IPS-18c (cell line): ENCODE results near the gene FBXW10B.
"Not testable (repeated sequence)": the region's sequence is repeated elsewhere in the genome, so short reads cannot be mapped to it uniquely, and the experiment has no call there.

Experiments
- H3K4me3 ChIP-seq: 2 replicates; pipeline ENCODE4 v1.7.0; 2013; ENCODE audit warnings: low read depth, mild to moderate bottlenecking, low read length, moderate library complexity; ENCODE audit not compliant: insufficient read depth
- H3K9me3 ChIP-seq: one replicate; pipeline ENCODE4 v1.6.1; 2013; ENCODE audit warnings: mild to moderate bottlenecking, low read length, moderate library complexity; ENCODE audit not compliant: control insufficient read depth, insufficient read depth

The FBXW10B gene

DNA sequence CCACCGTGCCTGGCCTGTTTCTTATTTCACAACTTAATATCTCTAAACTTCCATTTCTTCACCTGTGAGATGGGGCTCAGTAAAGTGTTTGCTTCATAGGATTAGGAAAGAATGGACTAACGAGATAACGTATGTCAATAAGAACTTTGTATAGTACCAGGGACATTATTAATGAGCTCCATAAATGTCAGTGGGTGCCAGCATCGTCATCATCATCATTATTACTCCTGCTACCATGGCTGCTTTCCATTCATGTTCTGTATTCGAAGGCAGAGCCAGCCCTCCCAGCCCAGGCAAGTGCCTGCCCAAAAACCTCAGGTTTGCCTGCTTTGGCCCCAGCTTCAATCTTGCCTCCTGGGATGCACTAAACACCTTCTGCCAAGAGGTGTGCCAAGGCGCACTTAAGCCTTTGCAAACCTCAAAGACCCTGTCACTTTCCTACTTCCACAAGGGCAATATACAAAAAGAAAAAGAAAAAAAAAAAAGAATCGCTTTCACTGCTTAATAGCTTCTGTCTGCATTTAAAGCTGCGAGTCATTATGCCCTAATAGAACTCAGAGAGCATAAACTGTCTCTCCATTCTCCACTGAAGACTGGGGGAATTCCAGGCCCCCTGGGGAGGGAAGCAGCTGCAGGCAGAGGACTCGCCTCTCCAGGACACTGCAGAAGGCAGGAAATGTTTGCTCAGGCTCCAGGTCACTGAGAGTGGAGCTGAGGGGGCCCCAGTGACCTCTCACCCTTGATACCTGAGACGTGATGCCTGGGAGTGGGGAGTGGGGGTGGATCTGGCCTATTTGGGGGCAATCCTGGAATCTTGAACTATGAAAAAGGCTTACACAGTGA lies 25.8 kb upstream of the FBXW10B start:
- not testable (repeated sequence) for H3K4me3 ChIP-seq, H3K9me3 ChIP-seq

- H3K9me3 ChIP-seq, H3K4me3 ChIP-seq: not testable (repeated sequence)
These were observed 23.2 kb upstream of the FBXW10B start for GRCh38 chr17:15642505-15643251.

DNA sequence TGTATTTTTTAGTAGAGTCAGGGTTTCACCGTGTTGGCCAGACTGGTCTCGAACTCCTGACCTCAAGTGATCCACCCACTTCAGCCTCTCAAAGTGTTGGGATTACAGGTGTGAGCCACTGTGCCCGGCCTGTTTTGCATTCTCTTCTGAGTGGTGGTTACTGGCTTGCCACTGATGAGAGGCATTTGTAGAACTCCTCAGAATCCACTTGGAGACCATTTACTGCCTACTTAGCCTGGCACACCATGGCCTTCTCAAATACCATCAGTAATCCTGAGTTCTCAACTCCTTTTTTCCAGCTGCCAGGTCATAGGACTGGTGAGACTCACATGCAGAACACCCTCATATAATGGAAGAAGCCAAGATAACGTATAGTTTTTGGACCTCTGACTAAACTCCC lies 22.5 kb upstream of the FBXW10B start:
- not testable (repeated sequence) for H3K4me3 ChIP-seq, H3K9me3 ChIP-seq

DNA sequence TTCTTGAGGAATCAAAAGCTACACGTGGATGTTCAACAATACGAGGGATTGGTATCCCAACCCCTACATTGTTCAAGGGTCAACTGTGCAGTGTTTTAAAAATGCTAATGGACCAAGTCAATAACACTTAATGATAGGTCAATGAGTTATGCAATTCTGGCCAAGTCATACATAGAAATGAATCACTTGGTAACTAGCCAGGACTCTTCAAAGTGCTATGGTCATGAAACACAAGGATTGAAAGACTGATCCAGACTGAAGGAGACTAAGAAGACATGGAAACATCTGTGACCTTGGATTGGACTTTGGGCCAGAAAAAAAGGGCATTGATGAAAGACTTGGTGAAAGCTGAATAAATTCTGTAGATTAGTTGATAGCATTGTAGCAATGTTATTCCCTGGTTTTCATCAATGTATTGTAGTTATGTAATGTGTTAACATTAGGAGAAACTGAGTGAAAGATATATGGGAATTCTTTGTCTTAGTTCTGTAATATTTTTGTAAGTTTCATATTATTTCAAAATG lies 11.5 kb upstream of the FBXW10B start:
- H3K9me3 ChIP-seq, H3K4me3 ChIP-seq: not testable (repeated sequence)

GRCh38 chr17:15629991-15630390 lies 10.5 kb upstream of the FBXW10B start:
- not testable (repeated sequence) for H3K4me3 ChIP-seq, H3K9me3 ChIP-seq

DNA sequence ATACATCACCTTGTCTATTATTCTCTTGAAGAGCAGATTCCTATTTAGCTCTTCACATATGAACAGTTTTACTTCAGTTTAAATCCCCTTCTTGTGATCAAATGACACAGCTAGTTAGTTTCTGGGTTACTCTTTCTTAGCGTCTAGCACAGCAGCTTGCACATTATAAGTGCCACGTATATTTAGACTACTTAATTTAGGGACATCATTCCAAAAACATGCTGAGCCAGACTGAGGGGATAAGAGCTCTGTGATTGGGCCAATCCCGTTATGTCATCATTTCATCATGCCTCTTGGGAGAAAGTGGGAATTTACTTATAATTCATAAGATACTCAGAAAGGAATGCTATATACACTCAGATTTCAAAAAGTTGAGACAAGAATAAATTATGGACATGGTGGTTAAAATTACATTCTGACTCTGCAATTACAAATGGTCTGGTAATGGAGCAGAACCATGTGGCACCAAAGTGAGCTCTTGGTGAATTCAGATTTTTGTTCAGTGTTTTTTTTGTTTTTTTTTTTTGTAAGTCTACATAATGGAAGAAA lies 4.2 kb upstream of the FBXW10B start:
- H3K9me3 ChIP-seq, H3K4me3 ChIP-seq: not testable (repeated sequence)

GRCh38 chr17:15623255-15623654 lies 3.8 kb upstream of the FBXW10B start:
- H3K9me3 ChIP-seq, H3K4me3 ChIP-seq: not testable (repeated sequence)

DNA sequence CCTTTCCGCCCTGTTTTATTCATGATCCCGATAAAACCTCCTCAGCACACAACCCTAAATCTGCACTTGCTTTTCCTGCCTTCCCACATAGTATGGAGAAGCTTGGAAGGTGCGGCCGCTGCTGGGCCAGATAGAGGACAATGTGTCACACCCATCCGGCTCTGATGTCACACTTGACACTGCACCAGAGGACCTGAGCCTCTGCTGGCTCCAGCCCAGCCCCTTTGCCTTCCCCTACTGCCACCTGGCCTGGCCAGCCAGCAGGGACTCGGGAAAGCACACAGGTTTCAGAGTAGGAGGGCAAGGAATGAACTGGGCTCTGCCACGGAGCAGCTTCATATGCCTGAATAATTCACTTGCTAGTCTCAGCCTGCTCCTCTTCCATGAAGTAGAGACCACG lies 2.6 kb upstream of the FBXW10B start:
- not testable (repeated sequence) for H3K4me3 ChIP-seq, H3K9me3 ChIP-seq

GRCh38 chr17:15616828-15617227 lies 2.7 kb downstream of the FBXW10B start:
- H3K4me3 ChIP-seq, H3K9me3 ChIP-seq: not testable (repeated sequence)

DNA sequence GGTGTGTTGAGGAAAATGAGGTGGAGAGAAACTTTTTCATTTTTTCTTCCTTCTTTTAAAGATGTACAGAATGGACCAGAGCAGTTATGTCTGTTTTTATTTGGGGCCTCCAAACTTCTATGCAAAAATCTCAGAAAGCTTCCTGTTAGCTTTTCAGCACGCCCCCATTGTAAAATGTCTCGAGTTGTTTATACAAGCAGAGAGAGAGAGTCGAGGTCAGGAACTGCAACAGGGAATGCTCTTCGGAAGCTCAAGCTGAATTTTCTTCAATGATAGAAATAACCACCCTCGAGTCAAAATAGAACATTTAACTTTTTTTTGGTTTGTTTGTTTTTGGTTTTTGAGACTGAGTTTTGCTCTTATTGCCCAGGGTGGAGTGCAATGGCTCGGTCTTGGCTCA lies 3.7 kb downstream of the FBXW10B start:
- not testable (repeated sequence) for H3K4me3 ChIP-seq, H3K9me3 ChIP-seq

GRCh38 chr17:15613111-15613510 lies 6.4 kb downstream of the FBXW10B start:
- H3K4me3 ChIP-seq, H3K9me3 ChIP-seq: not testable (repeated sequence)

DNA sequence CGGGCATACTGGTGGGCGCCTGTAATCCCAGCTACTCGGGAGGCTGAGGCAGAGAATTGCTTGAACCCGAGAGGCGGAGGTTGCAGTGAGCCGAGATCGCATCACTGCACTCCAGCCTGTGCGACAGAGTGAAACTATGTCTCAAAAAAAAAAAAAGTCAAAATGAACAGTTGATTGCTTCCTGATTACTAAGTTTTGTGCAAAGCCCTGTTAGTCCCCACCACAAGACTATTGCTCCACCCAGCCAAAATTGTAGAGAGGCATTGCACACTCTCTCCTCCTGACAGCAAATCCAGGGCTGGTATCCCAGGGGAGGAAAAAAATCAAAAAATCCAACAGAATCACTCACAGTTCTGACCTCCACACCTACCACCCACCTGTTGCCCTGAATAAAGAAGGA lies 26.5 kb downstream of the FBXW10B start:
- H3K9me3 ChIP-seq, result not testable (repeated sequence)

DNA sequence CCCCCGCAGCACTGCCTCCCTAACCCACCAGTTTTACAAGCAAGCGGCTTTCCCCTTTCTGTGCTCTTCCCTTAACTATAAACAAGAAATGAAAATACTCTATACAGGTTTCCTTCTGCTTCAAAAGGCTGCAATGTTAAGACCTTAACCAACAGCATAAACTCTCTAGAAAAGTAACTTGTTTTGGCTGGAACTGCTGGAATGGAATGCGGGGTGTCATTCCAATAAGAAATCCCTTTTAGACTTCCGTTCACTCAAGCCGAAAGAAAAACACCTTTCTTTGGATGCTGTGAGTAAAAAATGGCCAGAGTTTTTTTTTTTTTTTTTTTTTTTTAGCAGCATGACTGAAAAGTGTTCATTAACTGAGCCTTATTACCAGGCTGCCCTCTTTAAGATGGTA lies 27.5 kb downstream of the FBXW10B start:
- H3K9me3 ChIP-seq, H3K4me3 ChIP-seq: not testable (repeated sequence)

More for the DNA sequence above, 26.5 kb downstream of the FBXW10B start:
- H3K4me3 ChIP-seq, result not testable (repeated sequence)

DNA sequence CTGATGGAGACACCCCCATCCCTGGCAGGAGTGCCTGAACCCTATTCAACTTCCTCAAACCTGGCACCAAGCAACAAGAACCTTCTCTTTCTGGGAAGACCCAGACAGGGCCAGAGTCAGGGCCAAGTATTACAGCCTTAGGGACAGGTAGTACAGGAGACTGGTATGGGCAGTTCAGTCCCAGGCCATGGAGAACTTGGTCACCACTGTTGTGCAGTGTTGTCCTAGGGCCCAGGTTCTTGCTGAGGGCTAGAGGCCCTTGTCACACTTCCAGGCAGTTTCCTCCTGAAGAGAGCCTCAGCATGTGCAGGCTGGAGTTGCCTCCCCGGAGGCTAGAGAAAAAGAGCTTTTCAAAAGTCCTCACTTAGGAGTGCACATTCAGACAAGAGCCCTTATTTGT lies 28.7 kb downstream of the FBXW10B start:
- H3K4me3 ChIP-seq, H3K9me3 ChIP-seq: not testable (repeated sequence)

DNA sequence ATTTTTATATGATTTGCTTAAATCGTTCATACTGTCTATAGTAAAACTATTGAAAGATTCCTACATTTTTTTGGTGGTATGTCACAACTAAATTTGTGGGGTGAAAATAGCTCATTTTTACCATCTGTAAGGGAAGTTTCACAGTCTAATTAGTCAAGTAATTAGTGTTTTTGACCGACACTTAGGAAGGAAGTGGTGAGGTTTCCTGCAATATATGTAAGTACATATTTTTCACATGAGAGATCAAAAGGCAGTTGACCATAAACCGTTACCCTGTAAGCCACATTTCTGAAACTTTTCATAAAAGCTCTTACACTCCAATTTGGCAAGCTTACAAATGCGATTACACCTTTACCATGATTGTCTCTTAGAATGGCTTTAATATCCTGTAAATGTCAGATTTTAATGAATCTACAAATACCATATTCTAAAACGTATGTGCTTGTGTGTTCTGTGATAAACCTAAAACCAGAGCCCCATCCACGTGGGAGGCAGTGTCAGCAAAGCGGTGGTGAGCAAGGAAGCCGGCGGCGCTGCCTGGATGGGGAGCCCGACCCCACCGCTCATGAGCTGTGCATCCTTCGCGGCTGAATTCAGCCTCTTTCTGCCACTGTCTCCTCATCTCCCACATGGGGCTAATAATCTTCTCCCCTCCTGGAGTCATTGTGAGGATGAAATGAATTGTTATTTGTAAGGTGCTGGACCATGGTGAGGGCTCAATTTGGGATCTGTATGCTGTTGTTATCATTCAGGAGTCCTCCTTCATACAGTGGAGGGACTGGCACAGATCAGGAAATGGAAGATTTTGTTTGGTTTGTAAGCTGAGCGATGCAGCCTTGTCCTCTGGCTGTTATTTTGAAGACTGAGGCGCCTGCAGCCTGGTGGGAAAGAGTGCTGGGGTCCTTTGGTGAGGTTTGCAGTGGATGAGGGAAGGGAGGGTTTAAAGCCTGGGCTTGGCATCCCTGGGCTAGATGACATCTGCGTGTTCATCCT lies 29.7 kb downstream of the FBXW10B start:
- H3K4me3 ChIP-seq, H3K9me3 ChIP-seq: not testable (repeated sequence)

DNA sequence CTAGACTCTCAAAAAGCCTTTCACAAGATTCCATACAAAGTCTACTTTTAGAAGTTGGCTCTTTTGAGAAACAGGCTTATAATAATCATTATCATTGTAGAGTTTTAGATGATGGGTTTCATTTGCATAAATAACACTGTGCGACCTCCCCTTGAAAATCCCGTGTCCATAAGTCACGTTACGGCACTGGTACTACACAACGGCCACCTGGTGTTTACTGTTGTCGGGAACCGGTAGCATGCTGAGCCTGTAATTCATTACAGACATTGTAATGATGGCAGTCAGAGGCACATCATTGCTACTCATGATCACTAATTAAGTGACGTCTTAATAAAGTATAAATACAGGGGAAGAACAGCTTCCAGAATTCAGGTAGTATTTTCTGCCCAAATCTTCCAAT lies 31.5 kb downstream of the FBXW10B start:
- H3K9me3 ChIP-seq, H3K4me3 ChIP-seq: not testable (repeated sequence)

- not testable (repeated sequence) for H3K9me3 ChIP-seq, H3K4me3 ChIP-seq
These were observed 36.2 kb downstream of the FBXW10B start for GRCh38 chr17:15583313-15583712.
